WTC11 (cell line): ENCODE measurements around the gene NEURL3. TPM values are rescaled to one million over a fixed set of nuclear protein-coding genes. Genes with fewer than 3 reads are reported as not detected.

ENCODE experiments used
- ATAC-seq: fragments of 200-7000 bp; cut with Tn5 transposase; 2 replicates; pipeline ENCODE4 v1.10.0; 2021; ENCODE audit warnings: mild to moderate bottlenecking, moderate library complexity
- CTCF ChIA-PET: fragments of 300-600 bp; sonication (Branson Sonifier 250); formaldehyde crosslinking; loops from one replicate; lab custom pipeline; 2021; ENCODE audit warnings: antibody characterized with exemption; lab: Charles Lee
- POLR2A ChIA-PET: fragments of 350-600 bp; sonication (Branson Sonifier 250); formaldehyde crosslinking; loops from one replicate; lab custom pipeline; 2021; ENCODE audit warnings: antibody characterized with exemption; lab: Charles Lee
- DNase-seq: peaks from one replicate; pipeline ENCODE4 v3.0.0; 2021; ENCODE audit warnings: low spot score
- H3K27ac Mint-ChIP-seq: 2 replicates; pipeline ENCODE4 v1.8.0; 2021; ENCODE audit warnings: mixed read lengths
- H3K27me3 Mint-ChIP-seq: 2 replicates; pipeline ENCODE4 v1.8.0; 2021; ENCODE audit warnings: low read depth, mild to moderate bottlenecking, moderate library complexity, mixed read lengths
- H3K36me3 Mint-ChIP-seq: 2 replicates; pipeline ENCODE4 v1.8.0; 2021; ENCODE audit warnings: mixed read lengths
- H3K4me1 Mint-ChIP-seq: 2 replicates; pipeline ENCODE4 v1.8.0; 2022; ENCODE audit warnings: mixed read lengths
- H3K4me3 Mint-ChIP-seq: 2 replicates; pipeline ENCODE4 v1.8.0; 2021; ENCODE audit warnings: mild to moderate bottlenecking, moderate library complexity, mixed read lengths
- H3K9me3 Mint-ChIP-seq: 2 replicates; pipeline ENCODE4 v1.8.0; 2021; ENCODE audit warnings: mixed read lengths
- AFF4 ChIP-seq: sonication (generic); formaldehyde crosslinking; IDR thresholded peaks from 2 replicates; pipeline ENCODE4 v1.8.1; 2023; ENCODE audit warnings: mild to moderate bottlenecking, missing genetic modification reagents, borderline replicate concordance
- AR ChIP-seq: fragments of 250-450 bp; sonication (Bioruptor Pico); IDR thresholded peaks from 2 replicates; pipeline ENCODE4 v1.9.0; 2021; ENCODE audit warnings: mild to moderate bottlenecking
- ATF1 ChIP-seq: sonication (generic); formaldehyde crosslinking; IDR thresholded peaks from 2 replicates; pipeline ENCODE4 v1.8.1; 2023; ENCODE audit warnings: mild to moderate bottlenecking, moderate library complexity, missing genetic modification reagents
- E2F1 ChIP-seq: sonication (generic); formaldehyde crosslinking; IDR thresholded peaks from 2 replicates; pipeline ENCODE4 v1.8.0; 2022; ENCODE audit warnings: mild to moderate bottlenecking, missing genetic modification reagents
- FOXK1 ChIP-seq: sonication (generic); formaldehyde crosslinking; IDR thresholded peaks from 2 replicates; pipeline ENCODE4 v1.8.0; 2022; ENCODE audit warnings: mild to moderate bottlenecking, moderate library complexity, missing genetic modification reagents
- FOXP1 ChIP-seq: sonication (generic); formaldehyde crosslinking; IDR thresholded peaks from 2 replicates; pipeline ENCODE4 v1.8.0; 2022; ENCODE audit warnings: missing genetic modification reagents, mild to moderate bottlenecking, moderate library complexity, borderline replicate concordance
- GTF2I ChIP-seq: fragments of 250-450 bp; sonication (Bioruptor Pico); conservative IDR thresholded peaks from 2 replicates; pipeline ENCODE4 v1.4.0; 2021; ENCODE audit warnings: mild to moderate bottlenecking
- HMGXB4 ChIP-seq: sonication (generic); formaldehyde crosslinking; IDR thresholded peaks from 2 replicates; pipeline ENCODE4 v1.8.1; 2023; ENCODE audit warnings: mild to moderate bottlenecking, moderate library complexity, missing genetic modification reagents
- IRF2 ChIP-seq: sonication (generic); formaldehyde crosslinking; IDR thresholded peaks from 2 replicates; pipeline ENCODE4 v1.8.0; 2022; ENCODE audit warnings: low read depth, missing genetic modification reagents, borderline replicate concordance
- NFATC4 ChIP-seq: fragments of 250-450 bp; sonication (Bioruptor Pico); IDR thresholded peaks from 2 replicates; pipeline ENCODE4 v1.9.0; 2021; ENCODE audit warnings: mild to moderate bottlenecking
- NFE2L1 ChIP-seq: sonication (generic); formaldehyde crosslinking; IDR thresholded peaks from 2 replicates; pipeline ENCODE4 v1.8.1; 2023; ENCODE audit warnings: missing genetic modification reagents
- NFYB ChIP-seq: sonication (generic); formaldehyde crosslinking; conservative IDR thresholded peaks from 2 replicates; pipeline ENCODE4 v1.8.0; 2022; ENCODE audit warnings: low read depth, missing genetic modification reagents
- NR3C1 ChIP-seq: sonication (generic); formaldehyde crosslinking; conservative IDR thresholded peaks from 2 replicates; pipeline ENCODE4 v1.8.1; 2023; ENCODE audit warnings: low read depth, mild to moderate bottlenecking, missing genetic modification reagents
- SOX15 ChIP-seq: fragments of 250-450 bp; sonication (Bioruptor Pico); IDR thresholded peaks from 2 replicates; pipeline ENCODE4 v1.9.0; 2021; ENCODE audit warnings: mild to moderate bottlenecking
- STAT6 ChIP-seq: sonication (generic); formaldehyde crosslinking; conservative IDR thresholded peaks from 2 replicates; pipeline ENCODE4 v1.8.1; 2023; ENCODE audit warnings: mild to moderate bottlenecking, low read depth, missing genetic modification reagents, moderate library complexity
- TP53 ChIP-seq: sonication (generic); formaldehyde crosslinking; IDR thresholded peaks from 2 replicates; pipeline ENCODE4 v1.8.1; 2023; ENCODE audit warnings: mild to moderate bottlenecking, missing genetic modification reagents
- ZMAT4 ChIP-seq: fragments of 250-450 bp; sonication (Bioruptor Pico); IDR thresholded peaks from 2 replicates; pipeline ENCODE4 v1.9.0; 2021; ENCODE audit warnings: mild to moderate bottlenecking
- ZNF532 ChIP-seq: fragments of 250-450 bp; sonication (Bioruptor Pico); IDR thresholded peaks from 2 replicates; pipeline ENCODE4 v1.9.0; 2021; ENCODE audit warnings: mild to moderate bottlenecking, borderline replicate concordance
- total RNA-seq: library from RNA; stranded (reverse); gene quantifications from 3 replicates; pipeline ENCODE4 v1.2.3, GENCODE V29; 2021

Gene NEURL3
- total RNA-seq, 1 experiment from 2014 or later = not detected

GRCh38 chr2:96509847-96510230, 4.7 kb upstream of the NEURL3 start:
- Mint-ChIP-seq H3K27ac (no peak overlapping the region), H3K4me3 (peak overlapping the region; percentile 55), H3K27me3 (peaks cover 33% of the 10 kb centered on the region), H3K36me3 (no peaks in the 10 kb centered on the region), H3K9me3 (no peaks in the 10 kb centered on the region), H3K4me1 (peaks cover 10% of the 10 kb centered on the region)
- ChIA-PET CTCF (interaction anchor here (0.6 to 7.5 kb wide), 40 partner anchors 9 to 243 kb away, joined by 3 to 127 read pairs (median 6); partner anchors contain the start of genes ITPRIPL1 and NCAPH), POLR2A (interaction anchor here (1.0 kb wide), 1 partner anchor 23 kb away, joined by 3 read pairs; no protein-coding TSS in a partner anchor)
- ATAC-seq = no peak
- TF ChIP-seq GTF2I (CRISPR knock-in tag) (no peak), AR (CRISPR knock-in tag) (no peak), NR3C1 (no peak), NFATC4 (CRISPR knock-in tag) (no peak), FOXK1 (CRISPR knock-in tag) (no peak), ZNF532 (CRISPR knock-in tag) (no peak), HMGXB4 (no peak), AFF4 (CRISPR knock-in tag) (no peak), ZMAT4 (no peak), FOXP1 (no peak), NFE2L1 (CRISPR knock-in tag) (no peak), E2F1 (CRISPR knock-in tag) (no peak), STAT6 (CRISPR knock-in tag) (no peak), IRF2 (CRISPR knock-in tag) (no peak), ATF1 (CRISPR knock-in tag) (no peak), SOX15 (CRISPR knock-in tag) (no peak), TP53 (CRISPR knock-in tag) (no peak), NFYB (no peak)
- DNase-seq = no peak
